Fibroblast of upper back skin (primary cell): Measurements from ENCODE around the gene CHMP6.

Experiments used
- DNase-seq: peaks from one replicate; pipeline ENCODE4 v3.0.0-alpha.2; 2013

The CHMP6 gene

GRCh38 chr17:80995131-80995530 is 3.5 kb downstream of the CHMP6 start:
- DNase-seq = no peak

GRCh38 chr17:80996422-80997305 is 5.0 kb downstream of the CHMP6 start:
- no peak for DNase-seq

DNA sequence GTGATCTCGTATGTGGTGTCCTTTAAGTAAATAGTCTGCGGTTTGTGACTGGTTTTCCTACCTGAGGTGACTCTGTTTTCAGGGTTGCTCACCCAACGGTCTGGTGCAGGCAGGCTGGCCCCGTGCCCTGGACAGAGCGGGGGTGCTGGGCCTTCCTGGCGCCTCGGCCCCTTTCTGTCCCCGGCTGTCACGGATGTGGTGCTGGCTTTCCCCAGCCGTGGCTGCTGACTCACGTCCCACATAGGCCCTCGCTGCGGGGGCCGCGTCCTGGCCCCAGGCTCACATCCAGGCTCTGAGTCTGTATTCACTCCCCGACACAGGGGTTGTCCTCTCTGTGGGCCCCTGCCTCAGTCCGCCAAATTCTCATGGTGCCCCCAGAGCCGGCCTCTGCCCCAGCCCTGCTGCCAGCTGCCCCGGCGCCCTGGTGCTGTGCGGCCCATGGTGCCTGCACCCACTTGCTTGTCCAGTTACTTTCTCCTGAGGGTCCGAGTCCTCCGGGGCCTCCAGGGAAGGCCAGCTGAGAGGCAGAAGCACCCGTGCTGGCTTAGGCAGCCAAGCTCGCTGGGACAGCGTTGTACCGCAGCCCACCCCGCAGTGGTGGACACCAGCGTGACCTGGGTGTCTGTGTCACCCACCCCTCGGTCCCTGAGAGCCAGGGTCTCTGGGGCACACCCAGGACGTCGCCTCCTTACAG is 5.9 kb downstream of the CHMP6 start:
- DNase-seq = no peak

- DNase-seq = no peak
Observed at GRCh38 chr17:80998118-80998747, 6.6 kb downstream of the CHMP6 start.

GRCh38 chr17:80998748-80999535 is 7.3 kb downstream of the CHMP6 start:
- DNase-seq = no peak

GRCh38 chr17:80999536-81000333 is 8.1 kb downstream of the CHMP6 start:
- DNase-seq = no peak

- no peak for DNase-seq
Observed at GRCh38 chr17:81000334-81000630, 8.6 kb downstream of the CHMP6 start.

DNA sequence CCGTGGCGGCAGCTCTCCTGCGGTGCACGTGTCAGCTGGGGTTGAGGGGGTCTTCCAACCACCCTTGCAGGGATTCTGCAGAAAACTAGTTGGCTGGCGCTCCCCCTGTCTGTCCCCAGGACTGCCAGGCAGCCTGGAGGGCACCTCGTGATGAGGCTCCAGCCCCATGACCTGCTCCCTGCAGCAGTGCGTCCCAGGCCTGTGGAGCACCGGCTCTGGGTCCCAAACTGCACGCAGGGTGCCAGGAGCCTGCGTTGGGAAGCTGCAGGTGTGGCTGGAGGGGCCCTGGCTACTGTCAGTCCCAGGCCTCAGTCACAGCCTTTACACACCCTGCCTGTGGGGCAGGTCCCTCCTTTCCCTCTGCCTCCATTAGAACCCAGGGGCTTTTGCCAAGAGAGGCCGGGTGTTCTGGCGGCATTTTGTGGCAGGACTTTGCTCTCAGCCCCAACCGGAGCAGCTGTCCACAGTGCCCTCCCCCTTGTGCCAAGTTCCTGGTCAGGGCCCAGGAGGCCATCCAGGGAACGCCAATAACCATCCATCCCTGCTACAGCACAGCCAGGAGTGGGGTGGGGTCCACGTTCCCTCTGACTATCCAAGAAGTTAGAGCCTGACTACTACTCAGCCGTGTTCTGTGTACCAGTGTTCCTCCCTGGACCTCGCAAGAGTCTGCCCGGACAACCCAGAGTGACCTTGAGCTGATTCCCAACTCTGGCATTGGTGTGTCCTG is 9.2 kb downstream of the CHMP6 start:
- no peak for DNase-seq

- no peak for DNase-seq
Observed at GRCh38 chr17:81002013-81002384, 10.4 kb downstream of the CHMP6 start.

- peak; percentile 57 for DNase-seq
Observed at GRCh38 chr17:81002409-81003361, 11.0 kb downstream of the CHMP6 start.

- DNase-seq = no peak
Observed at GRCh38 chr17:81003711-81004475, 12.3 kb downstream of the CHMP6 start.

DNA sequence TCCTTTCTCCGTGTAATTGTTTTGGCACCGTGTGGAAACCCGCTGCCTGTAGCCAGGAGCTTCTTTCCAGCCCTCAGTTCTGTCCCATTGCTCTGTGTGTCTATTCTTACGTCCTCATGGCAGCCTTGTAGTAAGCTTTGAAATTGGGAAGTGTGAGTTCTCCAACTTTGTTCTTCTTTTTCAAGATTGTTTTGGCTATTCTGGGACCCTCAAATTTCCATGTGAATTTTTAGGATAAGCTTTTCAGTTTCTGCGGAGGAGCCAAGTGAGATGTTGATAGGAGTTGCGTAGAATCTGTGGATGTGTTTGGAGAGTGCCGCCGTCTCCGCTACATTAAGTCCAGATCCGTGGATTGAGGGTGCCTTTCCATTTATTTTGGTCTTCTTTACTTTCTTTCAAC is 15.2 kb downstream of the CHMP6 start:
- no peak for DNase-seq

GRCh38 chr17:81008140-81008539 is 16.5 kb downstream of the CHMP6 start:
- no peak for DNase-seq

GRCh38 chr17:81009136-81009535 is 17.5 kb downstream of the CHMP6 start:
- DNase-seq = no peak

DNA sequence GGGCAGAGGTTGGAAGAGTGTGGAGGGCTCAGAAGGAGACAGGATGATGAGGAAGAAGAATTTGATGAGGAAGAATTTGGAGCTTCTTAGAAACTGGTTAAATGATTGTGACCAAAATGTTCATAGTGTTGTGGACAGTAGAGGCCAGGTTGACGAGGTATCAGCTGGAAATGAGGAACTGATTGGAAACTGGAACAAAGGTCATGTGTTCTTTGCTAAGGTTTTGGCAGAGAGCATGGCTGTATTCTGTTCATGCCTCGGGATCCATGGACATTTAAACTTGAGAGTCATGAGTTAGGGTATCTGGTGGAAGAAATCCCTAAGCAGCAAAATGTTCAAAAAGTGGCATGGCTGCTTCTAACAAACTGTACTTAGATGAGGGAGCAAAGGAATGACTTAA is 19.3 kb downstream of the CHMP6 start:
- DNase-seq = no peak

- no peak for DNase-seq
Observed at GRCh38 chr17:81011951-81012350, 20.3 kb downstream of the CHMP6 start.

- DNase-seq = no peak
Observed at GRCh38 chr17:81012574-81013447, 21.2 kb downstream of the CHMP6 start.

DNA sequence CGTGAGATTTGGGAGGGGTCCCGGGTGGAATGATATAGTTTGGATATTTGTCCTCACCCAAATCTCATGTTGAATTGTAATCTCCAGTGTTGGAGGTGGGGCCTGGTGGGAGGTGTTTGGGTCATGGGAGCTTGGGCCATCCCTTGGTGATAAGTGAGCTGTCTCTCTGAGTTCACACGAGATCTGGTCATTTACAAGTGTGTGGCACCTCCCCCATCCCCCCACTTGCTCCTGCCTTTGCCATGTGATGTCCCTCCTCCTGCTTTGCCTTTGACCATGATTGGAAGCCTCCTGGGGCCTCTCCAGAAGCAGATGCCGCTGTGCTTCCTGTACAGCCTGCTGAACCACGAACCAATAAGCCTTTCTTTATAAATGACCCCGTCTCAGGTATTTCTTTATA is 22.0 kb downstream of the CHMP6 start:
- no peak for DNase-seq

DNA sequence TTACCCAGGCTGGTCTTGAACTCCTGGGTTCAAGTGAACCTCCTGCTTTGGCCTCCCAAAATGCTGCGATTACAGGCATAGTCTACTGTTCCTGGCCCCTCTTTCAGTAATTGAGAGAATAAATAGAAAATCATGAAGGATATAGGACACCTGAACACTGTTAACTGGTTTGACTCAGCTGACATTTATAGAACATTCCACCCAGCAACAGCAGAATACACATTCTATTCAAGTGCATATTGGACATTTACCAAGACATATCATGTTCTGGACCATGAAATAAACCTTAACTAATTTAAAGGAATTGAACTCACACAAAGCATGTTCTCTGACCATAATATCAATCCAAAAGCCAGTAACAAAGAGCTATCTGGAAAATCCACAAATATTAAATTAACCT is 23.5 kb downstream of the CHMP6 start:
- DNase-seq = no peak
